Testis (tissue), 3 donors: ENCODE data around the gene HLA-A. TPM values are rescaled to one million over a fixed set of nuclear protein-coding genes. Genes with fewer than 3 reads are reported as not detected.
"Not testable (repeated sequence)": the region's sequence is repeated elsewhere in the genome, so short reads cannot be mapped to it uniquely, and the experiment has no call there.

ENCODE experiments used
- DNase-seq: peaks from one replicate; pipeline ENCODE4 v3.0.0-alpha.2; 2019
- H3K27ac ChIP-seq, 2 donors: fragments of 200-600 bp; sonication (generic); one replicate each; pipeline ENCODE4 v1.5.1; 2019
- H3K27me3 ChIP-seq: fragments of 200-600 bp; sonication (generic); one replicate; pipeline ENCODE4 v1.5.1; 2019
- H3K36me3 ChIP-seq: fragments of 200-600 bp; sonication (generic); one replicate; pipeline ENCODE4 v1.5.1; 2017; ENCODE audit warnings: low read depth; ENCODE audit errors: missing control alignments
- H3K4me1 ChIP-seq: fragments of 200-600 bp; sonication (generic); one replicate; pipeline ENCODE4 v1.5.1; 2019
- H3K4me3 ChIP-seq, 2 donors: fragments of 200-600 bp; sonication (generic); one replicate each; pipeline ENCODE4 v1.5.1; 2017 to 2019
- H3K9me3 ChIP-seq: fragments of 200-600 bp; sonication (generic); one replicate; pipeline ENCODE4 v1.5.1; 2017
- POLR2A ChIP-seq: fragments of 450-650 bp; IDR thresholded peaks from one replicate; pipeline ENCODE4 v1.6.1; 2017; ENCODE audit warnings: antibody characterized with exemption, mild to moderate bottlenecking, moderate library complexity
- WGBS, 2 donors: methylation state at CpG; one replicate each; pipeline ENCODE4 v1.1.5; 2018; 5-methylcytosine and 5-hydroxymethylcytosine counted together
- intact Hi-C: fragments of 100-400 bp; cut with DNase I; formaldehyde crosslinking; loops from one replicate; pipeline ENCODE4 v1.15.1; 2023; ENCODE audit warnings: low total_unique reads
- polyA plus RNA-seq: library from polyadenylated mRNA; stranded (reverse); fragments of 350-450 nt; fragmentation: Illumina TruSeq; extraction: RNeasy Lipid Tissue Mini Kit (QIAGEN cat#74804); gene quantifications from one replicate; pipeline ENCODE4 v1.2.3, GENCODE V29; 2014; ENCODE audit warnings: low read depth, low replicate concordance; ENCODE audit not compliant: insufficient read depth
- total RNA-seq, 2 donors: library from RNA; depleted of rRNA; stranded (reverse); fragments of >200 nt; gene quantifications; one replicate each; pipeline ENCODE4 v1.2.3, GENCODE V29; 2016
- TF ChIP-seq, protein P1 (sequence below), 3 experiments: fragments of 450-650 bp in 2 of 3; fragments of 200-600 bp in 1 of 3; sonication (generic) in 1 of 3; IDR thresholded peaks; one replicate each; pipeline ENCODE4 v1.5.1; 2016 to 2019; ENCODE audit warnings: antibody characterized with exemption in 3 of 3, mild to moderate bottlenecking in 2 of 3, moderate library complexity in 1 of 3

HLA-A gene
- total and polyA plus RNA-seq, 3 donors from 2014 or later: 282 to 586 (median 504) TPM

DNA sequence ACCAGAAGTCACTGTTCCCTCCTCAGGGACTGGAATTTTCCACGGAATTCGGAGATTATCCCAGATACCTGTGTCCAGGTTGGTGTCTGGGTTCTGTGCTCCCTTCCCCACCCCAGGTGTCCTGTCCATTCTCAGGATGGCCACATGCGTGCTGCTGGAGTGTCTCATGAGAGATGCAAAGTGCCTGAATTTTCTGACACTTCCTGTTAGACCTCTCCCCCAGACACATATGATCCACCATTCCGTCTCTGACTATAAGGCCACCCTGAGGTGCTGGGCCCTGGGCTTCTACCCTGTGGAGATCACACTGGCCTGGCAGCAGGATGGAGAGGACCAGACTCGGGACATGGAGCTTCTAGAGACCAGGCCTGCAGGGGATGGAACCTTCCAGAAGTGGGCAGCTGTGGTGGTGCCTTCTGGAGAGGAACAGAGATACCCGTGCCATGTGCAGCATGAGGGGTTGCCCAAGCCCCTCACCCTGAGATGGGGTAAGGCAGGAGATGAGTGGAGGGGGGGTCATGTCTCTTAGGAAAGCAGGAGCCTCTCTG lies 14.4 kb upstream of the HLA-A start:
- intact Hi-C loops: no loop called here
- Histone ChIP-seq H3K4me1 (no peaks in the 10 kb centered on the region), H3K27ac (no peak overlapping the region), H3K9me3 (no peaks in the 10 kb centered on the region), H3K4me3 (no peak overlapping the region), H3K36me3 (no peaks in the 10 kb centered on the region), H3K27me3 (no peaks in the 10 kb centered on the region)
- no peak for DNase-seq
- 45 to 90% methylated on average over 3 to 5 of the region's 6 CpGs for WGBS, 2 donors
- TF ChIP-seq, protein P1, sequence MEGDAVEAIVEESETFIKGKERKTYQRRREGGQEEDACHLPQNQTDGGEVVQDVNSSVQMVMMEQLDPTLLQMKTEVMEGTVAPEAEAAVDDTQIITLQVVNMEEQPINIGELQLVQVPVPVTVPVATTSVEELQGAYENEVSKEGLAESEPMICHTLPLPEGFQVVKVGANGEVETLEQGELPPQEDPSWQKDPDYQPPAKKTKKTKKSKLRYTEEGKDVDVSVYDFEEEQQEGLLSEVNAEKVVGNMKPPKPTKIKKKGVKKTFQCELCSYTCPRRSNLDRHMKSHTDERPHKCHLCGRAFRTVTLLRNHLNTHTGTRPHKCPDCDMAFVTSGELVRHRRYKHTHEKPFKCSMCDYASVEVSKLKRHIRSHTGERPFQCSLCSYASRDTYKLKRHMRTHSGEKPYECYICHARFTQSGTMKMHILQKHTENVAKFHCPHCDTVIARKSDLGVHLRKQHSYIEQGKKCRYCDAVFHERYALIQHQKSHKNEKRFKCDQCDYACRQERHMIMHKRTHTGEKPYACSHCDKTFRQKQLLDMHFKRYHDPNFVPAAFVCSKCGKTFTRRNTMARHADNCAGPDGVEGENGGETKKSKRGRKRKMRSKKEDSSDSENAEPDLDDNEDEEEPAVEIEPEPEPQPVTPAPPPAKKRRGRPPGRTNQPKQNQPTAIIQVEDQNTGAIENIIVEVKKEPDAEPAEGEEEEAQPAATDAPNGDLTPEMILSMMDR (IDR thresholded peaks at IDR 0.05): no peak
- no peak for TF ChIP-seq POLR2A

- intact Hi-C loops, H3K27ac ChIP-seq, H3K9me3 ChIP-seq, H3K27me3 ChIP-seq, DNase-seq, H3K4me1 ChIP-seq, H3K4me3 ChIP-seq, H3K36me3 ChIP-seq: not testable (repeated sequence)
- 80 to 88% methylated on average over 7 of the region's 7 CpGs for WGBS, 2 donors
Measured at GRCh38 chr6:29930047-29930446, 12.3 kb upstream of the HLA-A start.

- no peaks in the 10 kb centered on the region for H3K9me3 ChIP-seq
- H3K36me3 ChIP-seq: no peaks in the 10 kb centered on the region
- no peak overlapping the region for H3K27ac ChIP-seq
- WGBS, 2 donors: 81 to 85% methylated on average over 7 to 13 of the region's 14 CpGs
- H3K27me3 ChIP-seq: no peaks in the 10 kb centered on the region
- no peaks in the 10 kb centered on the region for H3K4me1 ChIP-seq
- intact Hi-C loops: no loop called here
- TF ChIP-seq, protein P1 (IDR thresholded peaks at IDR 0.05): no peak
- no peak for TF ChIP-seq POLR2A
- no peak for DNase-seq
- no peak overlapping the region for H3K4me3 ChIP-seq
Measured at GRCh38 chr6:29933955-29934354, 8.4 kb upstream of the HLA-A start.

- no peaks in the 10 kb centered on the region for H3K36me3 ChIP-seq
- DNase-seq: no peak
- H3K27ac ChIP-seq: no peak overlapping the region
- H3K4me1 ChIP-seq: no peaks in the 10 kb centered on the region
- intact Hi-C loops: no loop called here
- no peak overlapping the region for H3K4me3 ChIP-seq
- H3K27me3 ChIP-seq: no peaks in the 10 kb centered on the region
- 83 to 96% methylated on average over 1 of the region's 1 CpG for WGBS, 2 donors
- no peak for TF ChIP-seq POLR2A
- TF ChIP-seq, protein P1 (IDR thresholded peaks at IDR 0.05): no peak
- no peaks in the 10 kb centered on the region for H3K9me3 ChIP-seq
Measured at GRCh38 chr6:29935273-29935955, 6.9 kb upstream of the HLA-A start.

DNA sequence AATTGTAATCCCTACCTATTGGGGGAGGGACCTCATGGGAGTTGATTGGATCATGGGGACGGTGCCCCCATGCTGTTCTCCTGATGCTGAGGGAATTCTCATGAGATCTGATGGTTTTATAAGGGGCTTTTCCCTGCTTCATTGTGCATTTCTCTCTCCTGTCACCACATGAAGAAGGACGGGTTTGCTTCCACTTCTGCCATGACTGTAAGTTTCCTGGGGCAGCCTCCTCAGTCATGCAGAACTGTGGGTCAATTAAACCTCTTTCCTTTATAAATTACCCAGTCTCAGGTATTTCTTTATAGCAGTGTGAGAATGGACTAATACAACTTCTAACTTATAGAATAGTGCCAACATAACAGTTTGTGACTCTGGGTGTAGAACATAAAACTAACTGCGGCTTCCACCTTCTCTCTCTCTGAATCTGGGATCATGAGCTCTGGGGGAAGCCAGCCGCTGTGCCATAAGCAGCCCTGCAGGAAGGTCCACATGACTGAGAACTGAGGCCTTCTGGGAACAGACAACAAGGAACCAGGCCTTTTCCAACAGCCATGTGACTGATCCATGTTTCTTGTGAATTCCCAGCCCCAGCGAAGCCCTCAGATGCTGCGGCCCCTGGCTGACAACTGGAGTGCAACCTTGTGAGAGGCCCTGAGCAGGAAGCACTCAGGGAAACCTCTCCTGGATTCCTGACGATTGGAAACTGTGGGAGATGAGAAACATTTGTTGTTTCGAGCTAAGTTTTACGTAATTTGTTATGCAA lies 3.4 kb upstream of the HLA-A start:
- no peaks in the 10 kb centered on the region for H3K27me3 ChIP-seq
- H3K4me3 ChIP-seq: no peak overlapping the region
- DNase-seq: no peak
- H3K27ac ChIP-seq: no peak overlapping the region
- H3K4me1 ChIP-seq: peaks cover 6% of the 10 kb centered on the region
- 71 to 79% methylated on average over 8 to 9 of the region's 9 CpGs for WGBS, 2 donors
- H3K36me3 ChIP-seq: no peaks in the 10 kb centered on the region
- intact Hi-C loops: no loop called here
- H3K9me3 ChIP-seq: no peaks in the 10 kb centered on the region
- TF ChIP-seq, protein P1 (IDR thresholded peaks at IDR 0.05): no peak
- TF ChIP-seq POLR2A: no peak
